AG09309 (cell line): ENCODE results near the gene HDAC6.
"Not testable (repeated sequence)": the region's sequence is repeated elsewhere in the genome, so short reads cannot be mapped to it uniquely, and the experiment has no call there.

ENCODE experiments used
- DNase-seq: peaks from one replicate; pipeline ENCODE4 v3.0.0-alpha.2; 2010; ENCODE audit warnings: low read depth
- H3K4me3 ChIP-seq: 2 replicates; pipeline ENCODE4 v1.5.1; 2011; ENCODE audit warnings: mild to moderate bottlenecking, low read depth, low read length, moderate library complexity; ENCODE audit not compliant: control insufficient read depth
- CTCF ChIP-seq: IDR thresholded peaks from 2 replicates; pipeline ENCODE4 v1.5.1; 2011; ENCODE audit warnings: mild to moderate bottlenecking, low read depth, low read length, inconsistent platforms; ENCODE audit not compliant: insufficient read depth, control insufficient read depth; ENCODE audit errors: missing control alignments

Gene HDAC6

GRCh38 chrX:48848847-48849246 lies 47.0 kb downstream of the HDAC6 start:
- no peak overlapping the region for H3K4me3 ChIP-seq
- no peak for DNase-seq
- TF ChIP-seq CTCF: no peak

- TF ChIP-seq CTCF: no peak
- H3K4me3 ChIP-seq: no peak overlapping the region
- no peak for DNase-seq
These were observed 51.0 kb downstream of the HDAC6 start for GRCh38 chrX:48852857-48853256.

GRCh38 chrX:48853494-48853893 lies 51.6 kb downstream of the HDAC6 start:
- H3K4me3 ChIP-seq, DNase-seq: not testable (repeated sequence)

- not testable (repeated sequence) for DNase-seq, H3K4me3 ChIP-seq
These were observed 52.4 kb downstream of the HDAC6 start for GRCh38 chrX:48854121-48854804.

- H3K4me3 ChIP-seq: no peak overlapping the region
- peak; percentile 40 for TF ChIP-seq CTCF
- DNase-seq: no peak
These were observed 53.0 kb downstream of the HDAC6 start for GRCh38 chrX:48854898-48855297.

- peak; percentile 45 for DNase-seq
- TF ChIP-seq CTCF: no peak
- no peak overlapping the region for H3K4me3 ChIP-seq
These were observed 62.3 kb downstream of the HDAC6 start for GRCh38 chrX:48864210-48864609.

- not testable (repeated sequence) for H3K4me3 ChIP-seq, DNase-seq
These were observed 70.2 kb downstream of the HDAC6 start for GRCh38 chrX:48872017-48872416.
